A549 (cell line): Measurements from ENCODE around the gene CARS1. TPM values are rescaled to one million over a fixed set of nuclear protein-coding genes. Genes with fewer than 3 reads are reported as not detected.

Experiments
- ATAC-seq, 2 experiments: fragments of 200-7000 bp in 1 of 2; fragments of >200 bp in 1 of 2; cut with Nextera tagmentation in 1 of 2; cut with Tn5 transposase in 1 of 2; 3 replicates each; pipeline versions ENCODE4 v1.8.0 to v1.9.1; 2018 to 2020; ENCODE audit warnings: mild to moderate bottlenecking in 1 of 2, moderate library complexity in 1 of 2
- CTCF ChIA-PET: fragments of 300-600 bp; sonication (Branson Sonifier 250); formaldehyde crosslinking; extraction: SDS; loops from one replicate; lab custom pipeline; 2021; ENCODE audit warnings: antibody characterized with exemption, inconsistent platforms; lab: Yijun Ruan, JAX
- POLR2A ChIA-PET: fragments of 350-600 bp; formaldehyde crosslinking; extraction: SDS; loops from one replicate; lab custom pipeline; 2021; ENCODE audit warnings: antibody characterized with exemption, inconsistent platforms; lab: Yijun Ruan, JAX
- DNase-seq, 2 experiments: peaks; one replicate each; pipeline versions ENCODE4 v3.0.0 to v3.0.0-alpha.2; 2011 to 2016; ENCODE audit warnings: low read depth in 1 of 2, low spot score in 1 of 2
- FAIRE-seq: peaks from 2 replicates; lab custom pipeline; 2011; peaks lifted over from hg19 to GRCh38; lab: Jason Lieb, UNC
- H3K27ac ChIP-seq, 2 experiments: fragments of >200 bp; sonication (Bioruptor Twin); formaldehyde crosslinking; 3 replicates each; pipeline ENCODE4 v1.5.1; 2016 to 2017
- H3K4me1 ChIP-seq: fragments of >200 bp; sonication (Bioruptor Twin); formaldehyde crosslinking; 3 replicates; pipeline ENCODE4 v1.6.1; 2016
- H3K4me2 ChIP-seq: fragments of >200 bp; sonication (Bioruptor Twin); formaldehyde crosslinking; 3 replicates; pipeline ENCODE4 v1.6.1; 2016
- H3K4me3 ChIP-seq: fragments of >200 bp; sonication (Bioruptor Twin); formaldehyde crosslinking; 3 replicates; pipeline ENCODE4 v1.5.1; 2016
- H3K9me3 ChIP-seq: fragments of >200 bp; sonication (Bioruptor Twin); formaldehyde crosslinking; 3 replicates; pipeline ENCODE4 v1.6.1; 2016
- BHLHE40 ChIP-seq: IDR thresholded peaks from 2 replicates; pipeline ENCODE4 v1.6.1; 2012; ENCODE audit warnings: low read depth, low read length, inconsistent platforms
- CEBPB ChIP-seq, 2 experiments: fragments of >200 bp in 1 of 2; sonication (Bioruptor Twin) in 1 of 2; formaldehyde crosslinking in 1 of 2; IDR thresholded peaks; 2 replicates each; pipeline ENCODE4 v1.6.1; 2012 to 2016
- CHD2 ChIP-seq: fragments of 150-350 bp; IDR thresholded peaks from 2 replicates; pipeline ENCODE4 v1.6.1; 2014; ENCODE audit warnings: low read length; ENCODE audit not compliant: partially characterized antibody
- CHD4 ChIP-seq: fragments of 200-600 bp; sonication (generic); IDR thresholded peaks from 2 replicates; pipeline ENCODE4 v1.6.1; 2016; ENCODE audit warnings: antibody characterized with exemption, mild to moderate bottlenecking, borderline replicate concordance
- ESRRA ChIP-seq: fragments of 150-350 bp; IDR thresholded peaks from 2 replicates; pipeline ENCODE4 v1.6.1; 2014; ENCODE audit warnings: mild to moderate bottlenecking, low read length, borderline replicate concordance
- HDAC2 ChIP-seq: fragments of 200-600 bp; sonication (generic); IDR thresholded peaks from 2 replicates; pipeline ENCODE4 v1.6.1; 2016
- HOXA7 ChIP-seq: fragments of 250-450 bp; sonication (Bioruptor Pico); IDR thresholded peaks from 2 replicates; pipeline ENCODE4 v1.5.0; 2020; ENCODE audit warnings: mild to moderate bottlenecking, moderate library complexity
- KDM1A ChIP-seq: fragments of 200-600 bp; sonication (generic); IDR thresholded peaks from 2 replicates; pipeline ENCODE4 v1.6.1; 2016; ENCODE audit warnings: low read depth, mild to moderate bottlenecking
- MAFK ChIP-seq: fragments of 450-650 bp; IDR thresholded peaks from 2 replicates; pipeline ENCODE4 v1.6.1; 2014; ENCODE audit not compliant: partially characterized antibody
- NFE2L2 ChIP-seq: fragments of 150-350 bp; conservative IDR thresholded peaks from 2 replicates; pipeline ENCODE4 v1.6.1; 2014; ENCODE audit warnings: low read length
- NR3C1 ChIP-seq: fragments of >200 bp; sonication (Bioruptor Twin); formaldehyde crosslinking; IDR thresholded peaks from 3 replicates; pipeline ENCODE4 v1.6.1; 2017
- POLR2A ChIP-seq: IDR thresholded peaks from 2 replicates; pipeline ENCODE4 v1.6.1; 2012; ENCODE audit warnings: mild to moderate bottlenecking, low read length
- ZFP36 ChIP-seq: fragments of 450-650 bp; IDR thresholded peaks from 2 replicates; pipeline ENCODE4 v1.6.1; 2014; ENCODE audit warnings: borderline replicate concordance; ENCODE audit not compliant: partially characterized antibody
- ZSCAN20 ChIP-seq: fragments of 250-450 bp; sonication (Bioruptor Pico); IDR thresholded peaks from 2 replicates; pipeline ENCODE4 v1.8.0; 2022; ENCODE audit warnings: mild to moderate bottlenecking, moderate library complexity
- WGBS: methylation state at CpG from one replicate; pipeline ENCODE4 v1.1.6; 2017; ENCODE audit errors: missing lambda C conversion rate; 5-methylcytosine and 5-hydroxymethylcytosine counted together
- polyA plus RNA-seq, 4 experiments: library from polyadenylated mRNA; depleted of rRNA in 3 of 4; stranded (reverse); fragments of >200 nt; fragmentation: RNase III in 1 of 4; extraction: RNeasy Plus Mini Kit Qiagen cat#74134 plus additional on column Dnase treatment in 1 of 4; gene quantifications; 2 replicates in 3 of 4; 3 replicates in 1 of 4; pipeline ENCODE4 v1.2.3, GENCODE V29; 2011 to 2017
- TF ChIP-seq, protein P1 (sequence below): fragments of 150-350 bp; IDR thresholded peaks from 2 replicates; pipeline ENCODE4 v1.6.1; 2014; ENCODE audit warnings: low read depth, mild to moderate bottlenecking, low read length
- TF ChIP-seq, protein P2 (sequence below): fragments of >200 bp; sonication (Bioruptor Twin); formaldehyde crosslinking; IDR thresholded peaks from 2 replicates; pipeline ENCODE4 v1.6.1; 2016
- TF ChIP-seq, protein P3 (sequence below): fragments of 450-650 bp; IDR thresholded peaks from 2 replicates; pipeline ENCODE4 v1.6.1; 2014; ENCODE audit warnings: antibody characterized with exemption

Gene CARS1
- polyA plus RNA-seq, 2 of the 4 experiments (the other 2 are of a cell fraction), result 52.7 to 130 TPM

DNA sequence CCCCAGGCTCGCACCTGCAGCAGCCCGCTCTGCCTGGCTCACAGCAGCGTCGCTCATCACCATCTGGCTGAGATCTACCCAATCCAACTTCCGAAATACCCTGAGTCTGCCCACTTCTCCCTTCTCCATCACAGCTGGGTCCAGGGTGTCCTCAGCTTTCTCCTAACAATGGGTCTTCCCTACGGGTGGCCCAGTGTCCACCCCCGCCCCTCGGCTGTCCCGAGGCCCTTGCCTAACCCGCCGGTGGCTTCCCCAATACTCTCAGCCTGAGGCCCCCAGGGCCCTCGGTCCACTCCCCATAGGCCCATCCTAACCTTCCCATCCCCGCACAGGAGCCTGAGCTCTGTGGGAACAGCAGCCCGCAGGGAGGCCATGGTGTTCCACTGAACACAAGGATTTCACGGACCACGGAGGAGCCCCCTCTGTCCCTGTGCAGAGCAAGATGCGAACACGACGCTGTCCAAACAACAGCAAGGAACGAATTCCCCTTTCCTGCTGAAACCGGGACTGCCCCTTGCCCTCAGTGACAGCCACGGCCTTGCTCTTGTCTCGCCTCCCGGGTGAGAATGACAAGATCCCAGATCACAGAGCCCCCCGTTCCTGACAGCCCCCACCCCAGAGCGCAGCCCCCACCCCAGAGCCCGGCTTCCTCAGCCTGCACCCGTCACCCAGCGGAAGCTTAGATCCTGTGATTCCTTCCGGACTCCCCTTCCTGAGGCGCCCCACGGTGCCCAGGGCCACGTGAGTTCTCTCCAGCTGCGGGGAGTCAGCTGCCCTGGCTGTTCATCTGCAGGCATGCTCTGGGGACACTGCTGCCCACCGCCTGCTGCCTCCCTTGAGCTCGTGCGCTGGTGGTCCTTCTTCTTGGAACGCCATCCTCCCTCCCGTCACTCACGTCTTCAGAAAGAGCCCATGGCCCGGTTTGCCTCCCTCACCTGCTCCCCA is 48.8 kb upstream of the CARS1 start:
- CTCF ChIA-PET, result interaction anchor here (0.6 to 1.5 kb wide), 4 partner anchors 14 to 68 kb away, joined by 3 to 8 read pairs (median 4); no protein-coding TSS in a partner anchor
- no peaks in the 10 kb centered on the region for H3K4me1 ChIP-seq
- no peaks in the 10 kb centered on the region for H3K9me3 ChIP-seq
- no peak overlapping the region for H3K4me2 ChIP-seq
- ATAC-seq, result no peak
- no peak for DNase-seq
- WGBS, result 91% methylated on average over 31 of the region's 41 CpGs
- no peak overlapping the region for H3K27ac ChIP-seq
- no peak overlapping the region for H3K4me3 ChIP-seq
- TF ChIP-seq KDM1A, result no peak
- no peak for TF ChIP-seq CHD4
- TF ChIP-seq, protein P1, sequence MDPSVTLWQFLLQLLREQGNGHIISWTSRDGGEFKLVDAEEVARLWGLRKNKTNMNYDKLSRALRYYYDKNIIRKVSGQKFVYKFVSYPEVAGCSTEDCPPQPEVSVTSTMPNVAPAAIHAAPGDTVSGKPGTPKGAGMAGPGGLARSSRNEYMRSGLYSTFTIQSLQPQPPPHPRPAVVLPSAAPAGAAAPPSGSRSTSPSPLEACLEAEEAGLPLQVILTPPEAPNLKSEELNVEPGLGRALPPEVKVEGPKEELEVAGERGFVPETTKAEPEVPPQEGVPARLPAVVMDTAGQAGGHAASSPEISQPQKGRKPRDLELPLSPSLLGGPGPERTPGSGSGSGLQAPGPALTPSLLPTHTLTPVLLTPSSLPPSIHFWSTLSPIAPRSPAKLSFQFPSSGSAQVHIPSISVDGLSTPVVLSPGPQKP, result no peak
- TF ChIP-seq CHD2, result no peak
- TF ChIP-seq BHLHE40, result no peak
- no peak for TF ChIP-seq MAFK
- TF ChIP-seq, all 56 proteins: peak for 0
- POLR2A ChIA-PET, result interaction anchor here (0.6 kb wide), 1 partner anchor 193 kb away, joined by 11 read pairs; no protein-coding TSS in a partner anchor
- no peak for FAIRE-seq

DNA sequence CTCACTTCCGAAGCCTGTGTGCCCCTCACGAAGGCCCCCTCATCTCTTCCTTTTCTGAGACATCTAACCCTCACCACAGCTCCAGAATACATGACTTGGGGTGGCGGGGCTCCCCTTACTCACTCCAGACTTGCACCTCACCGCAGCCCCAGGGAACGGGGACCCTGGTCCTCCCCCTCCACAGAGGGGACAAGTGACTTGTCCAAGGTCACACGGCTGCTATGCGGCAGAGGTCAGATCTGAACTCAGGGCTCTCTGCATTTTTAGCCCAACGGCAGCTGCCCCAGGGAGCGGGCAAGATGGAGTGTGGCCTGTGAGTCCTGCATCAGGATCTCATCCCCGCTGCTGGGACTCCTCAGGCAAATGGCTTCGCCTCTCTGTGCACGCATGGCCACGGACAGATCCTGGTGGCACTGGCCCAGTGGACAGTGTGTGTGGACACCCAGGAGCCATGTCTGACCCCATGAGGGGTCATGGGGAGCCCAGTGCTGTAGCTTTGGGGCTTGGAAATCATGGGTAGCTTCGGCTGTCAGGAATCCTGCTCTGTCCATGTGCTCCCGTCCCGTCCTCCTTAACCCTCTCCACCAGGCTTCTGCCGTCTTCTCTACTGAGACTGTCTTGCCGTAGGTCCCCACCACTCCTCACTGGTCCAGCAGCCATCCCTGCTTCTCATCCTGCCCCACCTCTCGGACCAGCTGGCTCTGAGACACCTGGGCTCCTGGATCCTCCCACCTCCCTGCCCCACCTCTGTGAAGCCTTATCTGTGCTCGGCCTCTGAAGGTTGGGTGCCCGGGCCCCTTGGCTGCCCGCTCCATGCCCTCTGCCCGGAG is 48.0 kb upstream of the CARS1 start:
- CTCF ChIA-PET, result interaction anchor here (0.7 to 2.7 kb wide), 4 partner anchors 13 to 69 kb away, joined by 3 to 9 read pairs (median 8); no protein-coding TSS in a partner anchor
- no peak for FAIRE-seq
- no peak overlapping the region for H3K27ac ChIP-seq
- H3K4me1 ChIP-seq, result no peaks in the 10 kb centered on the region
- H3K4me3 ChIP-seq, result no peak overlapping the region
- no peak overlapping the region for H3K4me2 ChIP-seq
- TF ChIP-seq ESRRA, result no peak
- TF ChIP-seq, protein P2, sequence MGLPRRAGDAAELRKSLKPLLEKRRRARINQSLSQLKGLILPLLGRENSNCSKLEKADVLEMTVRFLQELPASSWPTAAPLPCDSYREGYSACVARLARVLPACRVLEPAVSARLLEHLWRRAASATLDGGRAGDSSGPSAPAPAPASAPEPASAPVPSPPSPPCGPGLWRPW, result no peak
- no peak for TF ChIP-seq HOXA7
- no peak for TF ChIP-seq ZFP36
- TF ChIP-seq NR3C1, result no peak
- TF ChIP-seq, protein P3, sequence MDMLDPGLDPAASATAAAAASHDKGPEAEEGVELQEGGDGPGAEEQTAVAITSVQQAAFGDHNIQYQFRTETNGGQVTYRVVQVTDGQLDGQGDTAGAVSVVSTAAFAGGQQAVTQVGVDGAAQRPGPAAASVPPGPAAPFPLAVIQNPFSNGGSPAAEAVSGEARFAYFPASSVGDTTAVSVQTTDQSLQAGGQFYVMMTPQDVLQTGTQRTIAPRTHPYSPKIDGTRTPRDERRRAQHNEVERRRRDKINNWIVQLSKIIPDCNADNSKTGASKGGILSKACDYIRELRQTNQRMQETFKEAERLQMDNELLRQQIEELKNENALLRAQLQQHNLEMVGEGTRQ, result no peak
- no peak for TF ChIP-seq HDAC2
- no peak for TF ChIP-seq POLR2A
- TF ChIP-seq CEBPB (IDR thresholded peaks at IDR 0.05), result no peak
- no peak for TF ChIP-seq ZSCAN20
- TF ChIP-seq NFE2L2, result no peak
- TF ChIP-seq, protein P1, result no peak
- TF ChIP-seq, all 56 proteins: peak for 0
- ATAC-seq, result no peak
- no peaks in the 10 kb centered on the region for H3K9me3 ChIP-seq
- POLR2A ChIA-PET, result no interaction called here
- 91% methylated on average over 23 of the region's 23 CpGs for WGBS
- DNase-seq, result no peak
